GM18858 (cell line): ENCODE measurements around the gene PRIMA1.

Experiments
- ATAC-seq: cut with Tn5 transposase; IDR thresholded peaks from one replicate; pipeline ENCODE4 v1.9.1; 2021; ENCODE audit not compliant: unreplicated experiment

The PRIMA1 gene

GRCh38 chr14:93797071-93797470 is 8.8 kb upstream of the PRIMA1 start:
- ATAC-seq = no peak

GRCh38 chr14:93794756-93795155 is 6.5 kb upstream of the PRIMA1 start:
- no peak for ATAC-seq

DNA sequence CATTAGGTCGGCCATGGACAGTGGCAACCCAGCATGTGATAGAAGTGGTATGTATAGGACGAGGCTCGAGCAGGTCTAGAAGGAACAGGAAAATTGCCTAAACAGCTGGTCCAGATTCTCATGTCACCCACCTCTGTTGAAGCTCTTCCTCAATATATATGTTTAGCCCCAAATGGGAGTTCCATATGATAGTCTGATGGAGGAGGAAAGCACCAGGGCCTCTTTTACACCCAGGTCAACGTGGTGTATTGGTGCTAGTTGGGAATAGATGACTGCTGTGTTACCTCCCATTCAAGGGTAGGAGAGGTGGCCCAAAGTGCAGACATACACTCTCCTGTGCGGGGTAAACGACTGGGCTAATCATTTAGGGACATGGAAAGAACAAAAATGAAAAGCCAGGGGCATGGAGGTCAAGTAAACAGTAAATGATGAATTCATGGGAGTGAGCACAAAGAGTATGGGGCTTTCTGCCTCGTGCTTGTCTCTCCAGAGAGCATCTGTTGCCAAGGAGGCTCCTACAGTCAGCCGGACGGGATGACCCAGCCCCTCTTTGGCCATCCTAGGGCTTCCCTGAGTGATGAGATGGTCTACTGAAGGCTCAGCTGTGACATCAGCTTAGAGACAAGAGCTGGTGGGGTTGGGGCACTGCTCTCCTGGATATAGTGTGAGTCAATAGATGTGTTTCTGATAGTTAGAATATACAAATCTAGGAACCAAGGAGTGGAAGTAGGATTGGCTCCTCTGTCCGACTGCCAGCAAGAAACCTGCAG is 5.5 kb upstream of the PRIMA1 start:
- no peak for ATAC-seq

- no peak for ATAC-seq
Observed at GRCh38 chr14:93792391-93792790, 4.1 kb upstream of the PRIMA1 start.

DNA sequence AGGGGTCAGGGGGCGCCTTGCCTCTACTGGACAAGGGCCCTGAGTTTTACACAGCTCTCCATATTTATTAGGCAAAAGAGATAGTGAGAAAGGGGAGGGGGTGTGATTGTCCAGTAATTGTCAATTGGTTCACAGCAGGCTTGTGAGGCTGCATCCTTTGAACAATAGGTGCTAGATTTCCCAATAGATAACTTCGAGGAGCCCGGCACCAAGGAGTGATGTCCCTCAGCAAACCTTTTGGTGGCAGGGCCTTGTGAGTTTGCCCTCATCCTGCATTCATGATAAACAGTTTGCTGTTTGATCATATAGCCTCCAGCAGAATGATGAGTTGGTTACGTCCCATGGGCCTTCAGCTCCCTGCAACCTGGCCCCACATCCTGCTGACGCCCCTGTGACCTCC is 2.7 kb upstream of the PRIMA1 start:
- no peak for ATAC-seq

DNA sequence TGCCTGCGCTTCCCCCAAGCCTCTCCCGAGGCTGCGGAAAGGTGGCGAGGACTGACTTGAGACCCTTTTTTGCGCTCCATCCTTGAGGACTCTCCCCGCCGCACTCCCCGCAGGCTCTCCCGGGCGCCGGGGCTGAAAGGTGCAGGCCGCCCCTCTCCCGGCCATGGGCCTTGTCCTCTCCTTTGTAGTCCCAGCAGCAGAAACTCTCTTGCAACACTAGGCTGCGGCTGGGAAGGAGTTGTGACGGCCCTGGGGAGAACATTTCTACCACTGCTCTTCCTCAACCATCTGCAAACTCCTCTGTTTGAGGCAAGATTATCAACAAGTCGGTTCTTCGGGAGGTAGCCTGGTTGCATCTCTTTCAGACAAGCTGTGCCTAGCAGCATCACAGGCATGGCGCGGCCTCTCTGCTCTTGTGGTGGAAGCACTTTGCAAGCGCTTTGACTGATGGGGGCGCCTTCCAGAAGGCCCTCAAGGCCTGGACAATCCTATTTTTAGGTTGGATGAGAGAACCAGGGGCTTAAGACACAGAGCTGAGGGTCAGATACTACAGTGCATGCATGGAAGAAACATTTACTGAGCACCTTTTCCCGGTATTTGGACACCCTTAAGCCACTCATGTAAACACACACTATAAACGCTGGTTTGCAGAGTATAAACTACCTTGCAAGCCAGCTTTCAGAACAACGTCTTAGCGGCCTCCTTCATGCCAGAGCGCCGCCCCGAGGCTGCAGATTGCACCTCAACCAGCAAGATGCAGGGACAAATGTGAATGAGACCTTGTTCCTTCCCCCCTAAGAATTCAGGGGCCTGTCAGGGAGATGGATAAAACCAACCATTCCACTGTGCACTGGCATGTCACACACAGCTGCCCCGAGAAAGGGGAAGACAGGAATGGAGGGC is 1.2 kb upstream of the PRIMA1 start:
- ATAC-seq = no peak

DNA sequence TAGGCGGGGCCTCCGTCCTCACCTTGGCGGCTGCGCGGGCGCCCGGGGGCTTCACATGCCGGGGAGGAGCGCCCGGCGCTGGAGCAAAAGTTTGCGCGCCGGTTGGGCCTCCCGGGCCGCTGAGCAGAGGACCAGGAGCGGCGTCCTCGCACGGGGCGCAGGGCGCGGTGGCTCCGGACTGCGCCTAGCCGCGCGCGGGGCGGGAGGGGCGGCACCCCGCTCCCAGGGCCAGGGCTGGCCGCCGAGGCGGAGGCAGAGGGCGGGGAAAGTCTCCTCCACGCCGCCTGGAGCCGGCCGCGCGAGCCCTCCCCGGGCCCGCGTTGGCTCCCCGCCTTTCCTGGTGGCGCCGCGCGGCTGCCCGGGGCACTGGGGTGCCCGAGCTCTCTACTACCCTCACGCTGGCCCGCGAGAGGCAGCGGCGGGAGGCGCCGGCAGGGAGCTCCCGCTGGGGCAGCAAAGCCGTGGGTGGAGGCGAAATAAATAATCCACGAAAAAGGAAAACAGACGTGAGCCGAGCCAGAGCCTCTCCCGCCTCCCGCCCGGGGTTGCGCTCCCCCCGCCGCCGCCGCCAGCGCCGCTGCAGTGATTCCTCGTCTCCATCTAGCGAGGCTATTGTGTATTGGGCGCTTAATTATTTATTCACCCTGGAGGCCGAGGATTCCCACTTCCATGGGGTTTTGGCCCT is 400 bp upstream of the PRIMA1 start:
- no peak for ATAC-seq

DNA sequence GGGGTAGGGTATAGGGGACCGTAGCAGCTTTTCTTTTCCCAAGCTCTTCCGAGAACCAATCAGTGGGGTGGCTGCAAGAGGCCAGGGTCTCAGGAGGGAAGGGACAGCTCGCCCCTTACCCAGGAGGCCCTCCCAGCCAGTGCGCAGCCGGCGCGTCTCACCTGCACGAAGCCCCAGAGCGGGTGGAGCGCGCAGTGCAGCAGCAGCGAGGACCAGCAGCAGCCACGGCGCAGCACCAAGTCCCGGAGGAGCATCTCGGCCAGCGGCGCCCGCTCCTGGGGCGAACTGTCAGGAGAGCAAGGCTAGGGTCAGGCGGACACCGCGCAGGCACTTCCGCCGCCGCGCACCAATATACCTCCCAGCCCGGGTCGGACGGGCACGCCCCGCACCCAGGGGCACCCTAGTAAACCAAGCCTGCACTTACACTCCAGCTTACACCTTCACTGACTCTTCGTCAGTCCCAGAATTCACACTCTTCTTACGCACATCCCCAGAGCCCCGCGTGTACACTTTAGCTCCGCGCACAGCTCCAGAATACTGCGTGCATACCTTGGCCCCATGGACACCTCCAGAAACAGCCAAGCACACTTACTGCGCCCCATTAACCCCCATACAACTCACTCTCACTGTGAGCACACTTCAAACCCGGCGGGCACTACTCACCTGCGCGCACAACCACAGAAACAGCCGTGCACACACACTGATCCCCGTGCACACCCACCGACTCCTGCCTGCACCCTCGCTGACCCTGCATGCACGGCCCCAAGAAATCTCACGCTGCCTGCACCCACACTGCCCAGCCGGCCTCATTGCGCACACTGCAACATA is 606 bp downstream of the PRIMA1 start:
- no peak for ATAC-seq

DNA sequence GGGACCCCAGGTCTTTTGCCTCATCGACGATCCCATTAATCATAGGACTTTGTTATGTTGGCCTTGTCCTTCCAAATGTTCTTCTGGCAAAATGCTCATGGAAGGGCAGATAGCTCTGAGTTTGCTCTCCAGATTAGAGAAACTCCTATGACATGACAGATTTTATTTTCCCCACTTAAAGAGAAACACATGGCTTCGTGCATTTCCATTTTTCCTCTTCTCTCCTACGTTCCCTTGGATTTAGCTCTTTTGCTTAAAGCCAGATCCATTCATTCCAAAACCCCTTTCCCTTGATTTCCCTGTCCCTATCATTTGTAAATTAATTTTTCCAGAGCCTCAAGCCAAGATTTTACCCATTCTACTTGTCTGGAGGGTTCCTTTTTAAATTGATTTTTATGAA is 2.9 kb downstream of the PRIMA1 start:
- no peak for ATAC-seq

GRCh38 chr14:93784878-93785277 is 3.4 kb downstream of the PRIMA1 start:
- no peak for ATAC-seq

- no peak for ATAC-seq
Observed at GRCh38 chr14:93780813-93781400, 7.4 kb downstream of the PRIMA1 start.

DNA sequence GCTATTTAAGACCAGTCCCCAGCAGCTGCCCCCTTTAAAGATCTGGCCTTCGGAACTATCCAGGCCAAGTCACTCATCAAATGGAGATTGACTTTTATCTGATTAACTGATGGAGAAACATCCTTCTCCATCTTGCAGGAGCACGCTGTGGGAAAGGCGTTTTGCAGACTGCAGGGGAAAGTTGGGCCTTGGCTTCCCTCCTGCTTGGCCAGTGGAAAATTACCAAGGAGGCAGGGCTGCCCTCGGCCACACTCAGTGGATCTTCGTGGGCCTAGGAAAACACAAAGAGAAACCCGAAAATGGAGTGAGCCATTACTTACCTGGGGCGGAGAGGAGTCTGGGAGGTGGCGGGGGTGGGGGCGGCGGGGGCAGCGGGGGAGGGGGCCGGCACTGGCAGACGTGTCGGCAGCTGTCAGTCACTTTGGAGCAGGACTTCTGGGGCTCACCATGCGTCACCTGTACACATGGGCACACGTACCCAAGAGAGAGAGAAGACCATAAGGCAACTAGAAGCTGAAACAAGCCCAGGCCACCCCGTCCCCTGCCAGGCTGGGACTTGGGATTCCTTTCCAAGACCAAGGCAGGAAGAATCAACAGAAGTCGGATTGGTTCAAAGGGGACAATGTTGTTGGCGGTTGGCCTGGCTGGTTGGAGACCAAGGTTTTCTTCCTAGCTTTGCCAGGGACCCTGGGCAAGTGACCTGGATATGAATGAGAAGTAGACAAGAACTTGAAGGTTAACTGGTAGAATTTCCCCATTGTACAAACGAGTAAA is 9.2 kb downstream of the PRIMA1 start:
- no peak for ATAC-seq

DNA sequence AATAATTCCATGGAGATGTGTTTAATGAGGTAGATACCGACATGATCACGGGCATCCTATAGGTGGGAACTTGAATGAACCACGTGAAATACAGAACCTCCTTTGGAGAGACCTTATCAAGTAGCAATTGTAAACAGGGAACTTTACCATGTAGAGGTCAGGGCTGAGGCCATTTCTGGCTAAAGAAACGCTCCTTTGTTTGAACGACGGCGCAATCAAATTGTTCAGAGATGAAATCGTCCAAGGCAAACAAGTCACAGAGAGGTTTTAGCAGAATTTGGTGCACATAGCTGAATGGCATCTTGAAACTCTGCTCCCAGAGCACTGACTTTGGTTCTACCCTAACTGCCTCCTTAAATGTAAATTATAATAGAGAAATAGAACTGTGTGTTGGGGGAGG is 9.8 kb downstream of the PRIMA1 start:
- no peak for ATAC-seq

DNA sequence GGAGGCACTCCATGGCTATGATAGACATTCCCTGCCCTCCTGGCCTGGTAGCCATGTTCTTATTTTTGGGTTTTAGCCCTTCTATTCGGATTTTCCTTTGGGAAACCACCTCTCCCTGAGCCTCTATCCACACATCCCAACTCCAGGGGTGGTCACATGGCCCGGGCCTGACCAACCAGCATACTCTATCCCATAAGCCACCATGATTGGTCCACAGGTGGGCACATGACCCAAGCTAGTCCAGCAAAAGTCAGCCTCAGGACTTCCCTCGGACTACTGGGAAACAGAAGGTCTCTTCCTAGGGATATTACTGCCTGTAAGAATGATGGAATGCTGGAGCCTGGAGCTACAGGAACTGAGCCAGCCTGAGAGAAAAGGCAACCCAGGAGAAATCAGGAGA is 12.5 kb downstream of the PRIMA1 start:
- ATAC-seq = no peak

DNA sequence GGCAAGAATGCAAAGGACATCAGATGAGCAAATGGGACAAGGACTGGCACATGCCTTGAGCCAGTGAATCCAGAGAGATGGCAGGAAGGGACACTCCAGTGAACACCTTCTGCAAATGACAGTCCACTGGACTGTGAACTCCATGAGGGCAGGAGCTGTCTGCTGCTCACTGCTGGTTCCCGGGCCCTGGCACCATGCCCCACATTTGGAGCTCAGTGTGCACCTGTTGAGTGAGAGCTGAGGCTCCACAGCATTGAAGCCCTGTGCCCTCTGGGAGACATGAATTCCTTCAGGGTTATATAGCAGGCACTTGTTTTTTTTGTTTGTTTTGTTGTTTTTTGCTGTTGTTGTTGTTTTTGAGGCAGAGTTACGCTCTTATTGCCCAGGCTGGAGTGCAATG is 13.1 kb downstream of the PRIMA1 start:
- no peak for ATAC-seq

- ATAC-seq = no peak
Observed at GRCh38 chr14:93772263-93772662, 16.0 kb downstream of the PRIMA1 start.

- ATAC-seq = no peak
Observed at GRCh38 chr14:93765970-93766369, 22.3 kb downstream of the PRIMA1 start.

DNA sequence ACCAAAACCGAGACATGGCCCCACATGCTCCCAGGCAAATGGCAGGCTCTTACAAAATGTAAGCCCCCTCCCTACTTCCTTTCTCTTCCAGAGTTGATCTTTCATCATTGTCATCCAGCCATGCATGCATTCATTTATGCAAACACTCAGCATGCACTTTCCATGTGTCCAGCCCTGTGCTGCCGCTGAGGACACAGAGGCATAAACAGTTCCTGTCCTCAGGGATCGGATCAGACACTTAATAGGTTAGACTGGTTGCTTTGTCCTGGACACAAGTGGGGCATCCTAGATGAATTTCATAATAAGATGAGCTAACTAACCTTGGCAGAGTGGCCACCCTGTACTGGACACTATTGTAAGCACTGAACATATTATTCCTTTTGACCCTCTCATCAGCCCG is 23.1 kb downstream of the PRIMA1 start:
- no peak for ATAC-seq

- ATAC-seq = no peak
Observed at GRCh38 chr14:93764211-93764659, 24.1 kb downstream of the PRIMA1 start.
